Glutamatergic neuron (in vitro differentiated cells): ENCODE data around the gene LYRM7. TPM values are rescaled to one million over a fixed set of nuclear protein-coding genes. Genes with fewer than 3 reads are reported as not detected.

Experiments used
- DNase-seq: peaks from one replicate; pipeline ENCODE4 v3.0.0; 2022
- H3K27ac Mint-ChIP-seq: one replicate; pipeline ENCODE4 v1.8.0; 2020; ENCODE audit warnings: mild to moderate bottlenecking, mixed read lengths, inconsistent platforms; ENCODE audit not compliant: unreplicated experiment
- H3K27me3 Mint-ChIP-seq: one replicate; pipeline ENCODE4 v1.8.0; 2020; ENCODE audit warnings: mild to moderate bottlenecking, moderate library complexity, mixed read lengths, inconsistent platforms; ENCODE audit not compliant: unreplicated experiment
- H3K36me3 Mint-ChIP-seq: one replicate; pipeline ENCODE4 v1.8.0; 2020; ENCODE audit warnings: mild to moderate bottlenecking, mixed read lengths, inconsistent platforms; ENCODE audit not compliant: unreplicated experiment
- H3K4me1 Mint-ChIP-seq: one replicate; pipeline ENCODE4 v1.8.0; 2020; ENCODE audit warnings: mild to moderate bottlenecking, low read depth, mixed read lengths, inconsistent platforms; ENCODE audit not compliant: unreplicated experiment
- H3K4me3 Mint-ChIP-seq: one replicate; pipeline ENCODE4 v1.8.0; 2020; ENCODE audit warnings: mild to moderate bottlenecking, mixed read lengths, inconsistent platforms; ENCODE audit not compliant: unreplicated experiment
- H3K9me3 Mint-ChIP-seq: one replicate; pipeline ENCODE4 v1.8.0; 2020; ENCODE audit warnings: mild to moderate bottlenecking, moderate library complexity, mixed read lengths, inconsistent platforms; ENCODE audit not compliant: unreplicated experiment
- CTCF ChIP-seq: fragments of 200-600 bp; sonication (generic); IDR thresholded peaks from one replicate; pipeline ENCODE4 v1.5.0; 2021; ENCODE audit not compliant: partially characterized antibody, unreplicated experiment
- total RNA-seq: library from RNA; stranded (reverse); fragmentation: NEBNext Ultra II Directional; extraction: Animal tissue kit (Norgen Biotek cat#: 25700); gene quantifications from one replicate; pipeline ENCODE4 v1.2.1, GENCODE V29; 2021; ENCODE audit not compliant: unreplicated experiment

Gene LYRM7
- total RNA-seq, 1 donor from 2014 or later = 6.4 TPM

GRCh38 chr5:131156385-131156784 is 14.4 kb upstream of the LYRM7 start:
- Mint-ChIP-seq H3K27me3 (no peaks in the 10 kb centered on the region), H3K36me3 (no peaks in the 10 kb centered on the region), H3K4me3 (no peak overlapping the region), H3K9me3 (no peaks in the 10 kb centered on the region), H3K4me1 (no peaks in the 10 kb centered on the region), H3K27ac (no peak overlapping the region)
- TF ChIP-seq CTCF = no peak
- no peak for DNase-seq

DNA sequence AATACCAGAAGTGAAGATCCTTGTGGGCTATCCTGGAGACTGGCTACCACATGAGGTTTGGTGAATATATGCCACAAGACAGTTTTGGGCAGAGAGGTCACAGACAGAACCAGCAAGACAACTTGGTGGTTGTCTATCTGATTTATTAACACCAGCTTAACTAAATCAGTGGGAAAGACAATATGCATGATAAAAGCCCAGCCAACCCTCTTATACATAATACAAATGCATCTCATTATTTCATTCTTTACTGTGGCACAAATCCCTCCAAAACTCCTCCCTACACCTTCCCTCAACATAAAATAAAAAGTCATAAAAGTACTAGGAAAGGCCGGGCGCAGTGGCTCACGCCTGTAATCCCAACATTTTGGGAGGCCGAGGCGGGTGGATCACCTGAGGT is 13.8 kb upstream of the LYRM7 start:
- Mint-ChIP-seq H3K27ac (no peak overlapping the region), H3K4me3 (no peak overlapping the region), H3K27me3 (no peaks in the 10 kb centered on the region), H3K4me1 (no peaks in the 10 kb centered on the region), H3K36me3 (no peaks in the 10 kb centered on the region), H3K9me3 (no peaks in the 10 kb centered on the region)
- TF ChIP-seq CTCF = no peak
- DNase-seq = no peak

- Mint-ChIP-seq H3K4me3 (no peak overlapping the region), H3K9me3 (peaks cover 4% of the 10 kb centered on the region), H3K27me3 (peaks cover 4% of the 10 kb centered on the region), H3K36me3 (no peaks in the 10 kb centered on the region), H3K27ac (no peak overlapping the region), H3K4me1 (peaks cover 6% of the 10 kb centered on the region)
- TF ChIP-seq CTCF = no peak
- DNase-seq = no peak
Observed at GRCh38 chr5:131160134-131160533, 10.6 kb upstream of the LYRM7 start.

DNA sequence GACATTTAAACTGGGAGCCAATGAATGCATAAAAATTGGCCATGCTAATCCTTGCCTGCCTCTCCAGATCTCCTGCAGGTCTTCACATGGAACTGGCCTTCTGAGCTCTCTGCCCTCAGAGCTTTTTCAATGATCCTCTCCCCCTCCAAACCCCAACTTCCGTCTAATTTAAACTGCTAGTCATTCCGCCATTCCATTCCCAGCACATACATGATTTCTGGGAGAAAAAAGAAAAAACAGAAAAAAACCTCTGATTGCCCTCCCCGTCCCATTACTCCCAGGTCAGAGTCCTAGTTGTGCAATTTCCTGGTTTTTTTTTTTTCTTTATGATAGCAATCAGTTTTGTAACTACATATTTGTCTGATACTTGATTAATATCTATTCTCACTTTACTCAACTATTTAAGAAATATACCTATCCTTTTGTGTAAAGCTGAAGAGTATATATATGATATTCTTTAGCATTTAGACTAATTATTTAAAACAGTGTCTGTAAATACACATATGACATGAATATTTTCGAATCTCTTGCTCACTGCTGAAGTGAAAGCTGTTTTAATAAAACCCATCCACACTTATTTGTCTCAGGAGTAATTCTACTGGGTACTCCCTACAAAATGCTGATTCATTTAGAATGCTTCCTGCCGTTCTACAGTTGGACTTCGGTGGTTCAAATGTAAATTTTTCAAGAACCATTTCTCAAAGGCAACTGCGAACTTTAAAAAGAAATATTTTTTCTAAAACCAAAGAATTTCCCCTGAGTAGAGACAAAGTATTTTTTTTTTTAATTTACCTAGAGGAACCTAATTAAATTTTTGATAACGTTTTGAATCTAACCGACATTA is 7.2 kb upstream of the LYRM7 start:
- peaks cover 6% of the 10 kb centered on the region for H3K27me3 Mint-ChIP-seq
- DNase-seq = no peak
- H3K27ac Mint-ChIP-seq = peak overlapping the region; percentile 56
- no peak for TF ChIP-seq CTCF
- peak overlapping the region; percentile 94 for H3K4me3 Mint-ChIP-seq
- H3K4me1 Mint-ChIP-seq = peaks cover 12% of the 10 kb centered on the region
- H3K36me3 Mint-ChIP-seq = no peaks in the 10 kb centered on the region
- H3K9me3 Mint-ChIP-seq = peaks cover 6% of the 10 kb centered on the region
